Activated naive CD4-positive, alpha-beta T cell treated with anti-CD3 and anti-CD28 coated beads, Interleukin-2, amount 10 ng/mL, durations not matched to agents 7 days and 5 days (primary cell): Measurements from ENCODE around the gene MTX1.

Source experiments
- CTCF ChIA-PET: fragments of 350-600 bp; sonication (Branson Sonifier 250); formaldehyde crosslinking; loops from one replicate; lab custom pipeline; 2021; ENCODE audit warnings: antibody characterized with exemption; lab: Charles Lee
- DNase-seq: peaks from one replicate; pipeline ENCODE4 v3.0.0-alpha.2; 2020
- H3K27ac Mint-ChIP-seq: one replicate; pipeline ENCODE4 v1.8.0; 2021; ENCODE audit warnings: mild to moderate bottlenecking, moderate library complexity, mixed read lengths
- H3K27me3 Mint-ChIP-seq: one replicate; pipeline ENCODE4 v1.8.0; 2021; ENCODE audit warnings: mild to moderate bottlenecking, mixed read lengths
- H3K36me3 Mint-ChIP-seq: one replicate; pipeline ENCODE4 v1.8.0; 2021; ENCODE audit warnings: mixed read lengths
- H3K4me1 Mint-ChIP-seq: one replicate; pipeline ENCODE4 v1.8.0; 2021; ENCODE audit warnings: mixed read lengths
- H3K4me3 Mint-ChIP-seq: one replicate; pipeline ENCODE4 v1.8.0; 2021; ENCODE audit warnings: mild to moderate bottlenecking, moderate library complexity, mixed read lengths
- H3K9me3 Mint-ChIP-seq: one replicate; pipeline ENCODE4 v1.8.0; 2021; ENCODE audit warnings: mixed read lengths

MTX1 gene

DNA sequence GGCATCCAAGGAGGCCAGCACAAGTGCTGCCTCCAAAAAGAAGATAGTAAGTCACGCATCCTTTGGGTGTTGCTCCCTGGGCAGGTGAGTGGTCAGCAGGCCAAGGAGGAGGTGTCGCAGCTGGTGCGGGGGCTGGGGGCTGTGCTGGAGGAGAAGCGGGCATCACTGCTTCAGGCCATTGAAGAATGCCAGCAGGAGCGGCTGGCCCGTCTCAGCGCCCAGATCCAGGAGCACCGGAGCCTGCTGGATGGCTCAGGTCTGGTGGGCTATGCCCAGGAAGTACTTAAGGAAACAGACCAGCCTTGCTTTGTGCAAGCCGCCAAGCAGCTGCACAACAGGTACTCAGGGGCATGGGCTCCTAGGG is 30.6 kb upstream of the MTX1 start:
- DNase-seq: peak; percentile 8
- H3K9me3 Mint-ChIP-seq: no peaks in the 10 kb centered on the region
- H3K27ac Mint-ChIP-seq: peak overlapping the region; percentile 52
- CTCF ChIA-PET: interaction anchor here (1.0 to 2.5 kb wide), 7 partner anchors 15 to 87 kb away, joined by 4 to 37 read pairs (median 5); partner anchors contain the start of genes MTX1 and THBS3
- H3K4me3 Mint-ChIP-seq: no peak overlapping the region
- peaks cover 4% of the 10 kb centered on the region for H3K27me3 Mint-ChIP-seq
- H3K36me3 Mint-ChIP-seq: peaks cover 41% of the 10 kb centered on the region
- peaks cover 54% of the 10 kb centered on the region for H3K4me1 Mint-ChIP-seq

DNA sequence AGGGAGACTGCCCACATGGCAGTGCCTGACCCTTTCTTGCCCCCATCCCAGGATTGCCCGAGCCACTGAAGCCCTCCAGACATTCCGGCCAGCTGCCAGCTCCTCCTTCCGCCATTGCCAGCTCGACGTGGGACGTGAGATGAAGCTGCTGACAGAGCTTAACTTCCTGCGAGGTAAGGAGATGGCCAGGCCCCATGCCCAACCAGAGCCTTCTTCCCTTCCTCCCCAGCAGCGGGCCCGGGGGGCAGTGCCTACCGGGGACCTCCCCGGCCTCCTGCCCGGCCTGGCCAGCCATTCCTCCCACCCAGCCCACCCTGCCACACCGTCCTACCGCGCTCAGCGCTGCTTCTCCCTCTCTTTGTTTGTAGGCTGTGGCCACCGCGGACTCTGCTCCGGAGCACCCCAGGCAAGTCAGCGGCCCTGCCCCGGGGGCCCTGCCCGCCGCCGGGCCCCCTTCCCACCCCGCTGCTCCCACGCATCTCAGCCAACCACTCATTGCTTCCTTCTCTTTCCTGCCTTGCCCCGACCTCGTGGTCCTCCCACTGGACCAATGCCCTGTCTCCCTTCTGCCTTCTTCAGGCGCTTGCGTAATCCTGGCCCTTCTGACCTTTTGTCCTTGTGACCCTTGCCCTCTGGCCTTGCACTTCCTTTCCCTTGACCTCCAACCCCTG is 29.9 kb upstream of the MTX1 start:
- Mint-ChIP-seq H3K27ac (peak overlapping the region; percentile 34), H3K4me1 (peaks cover 47% of the 10 kb centered on the region), H3K9me3 (no peaks in the 10 kb centered on the region), H3K36me3 (peaks cover 42% of the 10 kb centered on the region), H3K27me3 (no peaks in the 10 kb centered on the region), H3K4me3 (no peak overlapping the region)
- peak; percentile 11 for DNase-seq
- CTCF ChIA-PET: interaction anchor here (1.7 to 2.5 kb wide), 3 partner anchors 15 to 72 kb away, joined by 5 to 37 read pairs (median 19); partner anchors contain the start of genes MTX1 and THBS3

DNA sequence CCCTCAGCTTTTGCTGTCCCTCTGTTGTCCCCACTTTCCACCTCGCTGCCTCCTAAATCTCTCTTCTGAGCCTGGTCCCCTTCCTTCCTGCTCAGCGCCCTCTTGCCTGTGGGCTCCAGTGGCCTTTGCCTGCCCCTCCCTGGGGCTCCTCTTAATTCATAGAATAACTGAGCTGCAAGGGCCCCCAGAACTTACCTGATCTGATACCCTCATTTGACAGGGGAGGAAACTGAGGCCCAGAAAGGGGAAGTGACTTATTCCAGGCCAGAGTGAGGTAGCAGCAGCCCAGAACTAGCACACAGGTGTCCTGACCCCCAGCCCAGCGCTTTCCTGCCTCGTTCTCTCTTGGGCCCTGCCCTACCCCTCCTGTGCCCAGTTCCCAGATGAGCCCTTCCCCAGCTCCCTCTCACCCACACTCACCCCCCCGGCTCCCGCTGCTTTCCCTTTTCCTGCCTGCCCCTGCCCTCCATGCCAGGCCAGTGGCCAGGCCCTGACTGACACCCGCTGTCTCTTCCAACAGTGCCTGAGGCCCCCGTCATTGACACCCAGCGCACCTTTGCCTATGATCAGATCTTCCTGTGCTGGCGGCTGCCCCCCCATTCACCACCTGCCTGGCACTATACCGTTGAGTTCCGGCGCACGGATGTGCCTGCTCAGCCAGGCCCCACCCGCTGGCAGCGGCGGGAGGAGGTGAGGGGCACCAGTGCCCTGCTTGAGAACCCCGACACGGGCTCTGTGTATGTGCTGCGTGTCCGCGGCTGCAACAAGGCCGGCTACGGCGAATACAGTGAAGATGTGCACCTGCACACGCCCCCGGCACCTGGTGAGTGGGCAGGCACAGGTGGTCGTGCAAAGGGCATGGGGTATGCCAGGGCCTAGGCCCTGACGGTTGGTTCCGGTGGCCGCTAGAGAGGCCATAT is 29.1 kb upstream of the MTX1 start:
- no peaks in the 10 kb centered on the region for H3K27me3 Mint-ChIP-seq
- H3K4me3 Mint-ChIP-seq: no peak overlapping the region
- H3K4me1 Mint-ChIP-seq: peaks cover 41% of the 10 kb centered on the region
- H3K9me3 Mint-ChIP-seq: no peaks in the 10 kb centered on the region
- peak; percentile 10 for DNase-seq
- H3K27ac Mint-ChIP-seq: peak overlapping the region; percentile 34
- peaks cover 45% of the 10 kb centered on the region for H3K36me3 Mint-ChIP-seq
- CTCF ChIA-PET: interaction anchor here (2.5 kb wide), 1 partner anchor 14 kb away, joined by 37 read pairs; no protein-coding TSS in a partner anchor

DNA sequence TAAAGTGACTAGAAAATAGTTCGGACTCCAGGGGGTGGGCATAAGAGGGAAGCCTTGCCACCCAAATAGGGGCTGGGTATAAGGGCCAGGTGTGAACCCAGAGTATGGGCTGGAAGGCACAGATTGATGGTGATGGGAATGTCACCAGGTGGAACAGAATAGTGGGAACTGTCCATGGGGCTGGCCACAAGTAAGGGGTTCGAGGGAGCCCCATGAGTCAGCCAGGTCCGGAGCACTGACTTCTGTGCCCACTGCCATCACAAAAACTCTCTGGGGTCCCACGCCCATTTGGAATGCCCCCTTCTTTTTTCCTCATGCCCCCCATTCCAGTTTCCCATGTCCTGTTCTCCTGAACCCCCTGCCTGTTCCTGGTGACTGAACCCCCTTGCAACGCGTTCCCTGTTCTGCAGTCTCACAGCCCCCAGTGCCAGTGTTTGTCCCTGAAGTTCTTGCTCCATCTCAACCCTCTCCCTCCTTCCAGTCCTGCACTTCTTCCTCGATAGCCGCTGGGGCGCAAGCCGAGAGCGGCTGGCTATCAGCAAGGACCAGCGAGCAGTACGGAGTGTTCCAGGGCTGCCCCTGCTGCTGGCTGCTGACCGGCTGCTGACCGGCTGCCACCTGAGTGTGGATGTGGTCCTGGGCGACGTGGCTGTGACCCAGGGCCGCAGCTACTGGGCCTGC is 27.0 kb upstream of the MTX1 start:
- Mint-ChIP-seq H3K36me3 (peaks cover 42% of the 10 kb centered on the region), H3K27me3 (no peaks in the 10 kb centered on the region), H3K27ac (no peak overlapping the region), H3K4me1 (peaks cover 21% of the 10 kb centered on the region), H3K9me3 (no peaks in the 10 kb centered on the region), H3K4me3 (no peak overlapping the region)
- peak; percentile 18 for DNase-seq
- CTCF ChIA-PET: no interaction called here

DNA sequence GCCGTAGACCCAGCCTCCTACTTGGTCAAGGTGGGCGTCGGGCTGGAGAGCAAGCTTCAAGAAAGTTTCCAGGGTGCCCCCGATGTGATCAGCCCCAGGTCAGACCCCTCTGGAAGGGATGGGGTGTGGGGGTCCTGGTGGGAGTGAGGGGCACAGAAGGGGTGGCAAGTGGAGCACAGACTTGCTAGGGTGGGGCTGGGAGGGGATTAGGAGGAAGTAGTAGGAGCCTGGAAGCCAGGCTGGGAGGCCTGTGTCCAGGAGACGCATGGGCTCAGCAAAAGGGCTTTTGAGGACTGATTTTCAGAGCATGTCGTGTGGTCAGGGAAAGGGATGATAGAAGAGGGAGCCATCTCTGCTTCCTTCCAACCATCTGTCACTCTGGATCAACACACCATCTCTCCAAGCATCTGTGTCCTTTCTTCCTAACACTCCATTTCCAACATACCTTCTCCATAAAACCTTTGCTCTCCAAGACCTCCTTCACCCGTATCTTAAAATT is 26.4 kb upstream of the MTX1 start:
- CTCF ChIA-PET: no interaction called here
- Mint-ChIP-seq H3K27ac (peak overlapping the region; percentile 55), H3K27me3 (no peaks in the 10 kb centered on the region), H3K4me1 (peaks cover 15% of the 10 kb centered on the region), H3K4me3 (no peak overlapping the region), H3K36me3 (peaks cover 36% of the 10 kb centered on the region), H3K9me3 (no peaks in the 10 kb centered on the region)
- peak; percentile 3 for DNase-seq

DNA sequence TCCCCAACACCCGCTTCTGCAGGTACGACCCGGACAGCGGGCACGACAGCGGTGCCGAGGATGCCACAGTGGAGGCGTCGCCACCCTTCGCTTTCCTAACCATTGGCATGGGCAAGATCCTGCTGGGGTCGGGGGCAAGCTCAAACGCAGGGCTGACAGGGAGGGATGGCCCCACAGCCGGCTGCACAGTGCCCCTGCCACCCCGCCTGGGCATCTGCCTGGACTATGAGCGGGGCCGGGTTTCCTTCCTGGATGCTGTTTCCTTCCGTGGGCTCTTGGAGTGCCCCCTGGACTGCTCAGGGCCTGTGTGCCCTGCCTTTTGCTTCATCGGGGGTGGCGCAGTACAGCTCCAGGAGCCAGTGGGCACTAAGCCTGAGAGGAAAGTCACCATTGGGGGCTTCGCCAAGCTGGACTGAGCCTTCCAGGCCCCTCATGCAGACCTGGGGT is 24.7 kb upstream of the MTX1 start:
- Mint-ChIP-seq H3K36me3 (peaks cover 30% of the 10 kb centered on the region), H3K9me3 (no peaks in the 10 kb centered on the region), H3K4me3 (no peak overlapping the region), H3K27ac (no peak overlapping the region), H3K27me3 (no peaks in the 10 kb centered on the region), H3K4me1 (peaks cover 14% of the 10 kb centered on the region)
- DNase-seq: no peak
- CTCF ChIA-PET: interaction anchor here (0.6 to 1.5 kb wide), 2 partner anchors 10 to 1659 kb away, joined by 3 to 5 read pairs; no protein-coding TSS in a partner anchor

DNA sequence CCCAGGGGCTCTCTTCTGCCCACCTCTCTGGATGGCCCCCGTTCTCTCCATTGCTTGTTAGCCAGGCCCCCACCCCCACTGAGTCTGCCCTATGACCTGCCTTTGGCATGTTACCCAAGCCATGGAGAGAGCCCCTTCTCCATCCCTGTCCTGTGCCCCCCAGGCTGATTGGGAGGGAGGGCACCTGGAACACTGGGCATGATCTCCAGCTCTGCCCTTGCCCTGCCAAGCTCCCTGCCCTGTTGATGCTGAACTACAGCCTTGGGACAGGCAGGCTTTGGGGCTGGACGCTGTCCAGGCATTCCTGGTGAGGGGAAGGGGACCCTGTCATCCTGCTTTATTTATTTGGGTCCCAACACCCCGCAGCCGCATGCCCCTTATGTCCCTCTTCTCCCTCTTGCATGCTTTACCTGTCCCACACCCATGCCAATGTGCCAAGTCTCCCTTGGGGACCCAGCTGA is 24.1 kb upstream of the MTX1 start:
- CTCF ChIA-PET: interaction anchor here (1.5 kb wide), 1 partner anchor 9 kb away, joined by 5 read pairs; no protein-coding TSS in a partner anchor
- H3K4me1 Mint-ChIP-seq: peaks cover 9% of the 10 kb centered on the region
- no peak overlapping the region for H3K4me3 Mint-ChIP-seq
- no peaks in the 10 kb centered on the region for H3K9me3 Mint-ChIP-seq
- H3K36me3 Mint-ChIP-seq: peaks cover 24% of the 10 kb centered on the region
- H3K27me3 Mint-ChIP-seq: no peaks in the 10 kb centered on the region
- H3K27ac Mint-ChIP-seq: no peak overlapping the region
- DNase-seq: no peak

DNA sequence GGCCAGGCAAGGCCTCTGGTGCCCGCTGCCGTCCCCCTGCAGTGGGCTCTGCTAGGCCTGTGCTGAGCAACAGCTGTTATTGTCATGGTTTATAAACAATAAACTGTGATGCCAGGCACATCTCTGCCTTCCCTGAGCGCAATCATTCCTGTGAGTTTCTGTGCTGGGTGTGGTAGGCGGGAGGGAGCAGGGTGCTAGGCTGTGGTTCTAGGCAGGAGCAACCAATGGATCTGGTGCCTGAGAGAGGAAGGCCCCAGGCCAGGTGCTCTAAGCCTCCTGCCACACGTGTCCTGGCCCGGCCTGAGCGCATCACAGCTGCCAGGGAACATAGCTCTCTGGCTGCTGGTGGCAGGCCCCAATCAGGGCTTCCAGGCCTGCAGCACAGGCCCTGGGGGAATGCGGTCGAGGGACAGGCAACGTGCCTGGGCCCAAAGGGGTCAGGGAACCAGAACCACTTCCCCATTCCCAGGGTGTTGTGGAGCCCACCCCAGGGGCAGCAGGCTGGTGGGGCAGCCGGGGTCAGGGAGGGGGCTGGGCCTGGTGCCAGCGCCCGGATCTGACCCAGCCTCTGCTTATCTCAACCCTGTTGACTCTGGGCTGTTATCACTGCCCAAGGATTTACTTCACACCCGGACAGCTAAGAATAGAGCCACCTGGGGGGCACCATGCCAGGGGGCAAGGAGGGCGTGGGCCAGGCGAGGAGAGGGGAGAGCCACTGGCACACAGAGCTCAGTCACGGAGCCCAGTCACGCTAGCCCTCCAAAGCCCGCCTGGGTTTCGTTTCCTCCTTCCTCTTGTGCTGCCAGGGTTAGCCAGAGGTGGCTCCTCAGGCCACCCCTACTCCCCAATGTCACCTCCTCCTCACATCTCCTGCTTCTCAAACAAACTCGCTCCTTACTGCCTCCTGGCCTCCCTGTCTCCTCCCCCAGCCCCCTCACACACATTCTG is 23.4 kb upstream of the MTX1 start:
- H3K4me1 Mint-ChIP-seq: peaks cover 6% of the 10 kb centered on the region
- DNase-seq: no peak
- no peak overlapping the region for H3K4me3 Mint-ChIP-seq

DNA sequence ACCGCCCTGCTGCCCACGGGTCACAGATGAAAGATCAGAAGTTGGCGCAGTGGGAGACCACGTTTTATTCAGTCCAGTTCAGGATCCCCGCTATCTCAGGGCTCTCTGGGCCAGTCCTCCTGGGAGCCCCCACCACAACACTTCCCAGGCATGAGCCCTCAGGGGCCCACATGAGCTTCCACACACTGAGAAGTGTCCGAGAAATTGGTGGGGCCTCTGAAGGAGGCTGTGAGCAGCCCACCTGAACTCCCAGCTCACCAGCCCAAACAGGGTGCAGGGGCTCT is 22.8 kb upstream of the MTX1 start:
- H3K4me3 Mint-ChIP-seq: no peak overlapping the region
- H3K27me3 Mint-ChIP-seq: no peaks in the 10 kb centered on the region
- H3K4me1 Mint-ChIP-seq: peaks cover 6% of the 10 kb centered on the region
- H3K36me3 Mint-ChIP-seq: peaks cover 20% of the 10 kb centered on the region
- DNase-seq: no peak
- no peak overlapping the region for H3K27ac Mint-ChIP-seq
- CTCF ChIA-PET: interaction anchor here (0.9 to 1.3 kb wide), 2 partner anchors 8 to 13 kb away, joined by 3 to 4 read pairs; partner anchors contain the start of gene KRTCAP2
- H3K9me3 Mint-ChIP-seq: no peaks in the 10 kb centered on the region

More for the DNA sequence above, 23.4 kb upstream of the MTX1 start:
- peaks cover 20% of the 10 kb centered on the region for H3K36me3 Mint-ChIP-seq
- H3K27ac Mint-ChIP-seq: no peak overlapping the region
- H3K27me3 Mint-ChIP-seq: no peaks in the 10 kb centered on the region
- CTCF ChIA-PET: interaction anchor here (0.9 to 1.5 kb wide), 3 partner anchors 8 to 12 kb away, joined by 3 to 5 read pairs (median 4); partner anchors contain the start of gene KRTCAP2
- H3K9me3 Mint-ChIP-seq: no peaks in the 10 kb centered on the region

DNA sequence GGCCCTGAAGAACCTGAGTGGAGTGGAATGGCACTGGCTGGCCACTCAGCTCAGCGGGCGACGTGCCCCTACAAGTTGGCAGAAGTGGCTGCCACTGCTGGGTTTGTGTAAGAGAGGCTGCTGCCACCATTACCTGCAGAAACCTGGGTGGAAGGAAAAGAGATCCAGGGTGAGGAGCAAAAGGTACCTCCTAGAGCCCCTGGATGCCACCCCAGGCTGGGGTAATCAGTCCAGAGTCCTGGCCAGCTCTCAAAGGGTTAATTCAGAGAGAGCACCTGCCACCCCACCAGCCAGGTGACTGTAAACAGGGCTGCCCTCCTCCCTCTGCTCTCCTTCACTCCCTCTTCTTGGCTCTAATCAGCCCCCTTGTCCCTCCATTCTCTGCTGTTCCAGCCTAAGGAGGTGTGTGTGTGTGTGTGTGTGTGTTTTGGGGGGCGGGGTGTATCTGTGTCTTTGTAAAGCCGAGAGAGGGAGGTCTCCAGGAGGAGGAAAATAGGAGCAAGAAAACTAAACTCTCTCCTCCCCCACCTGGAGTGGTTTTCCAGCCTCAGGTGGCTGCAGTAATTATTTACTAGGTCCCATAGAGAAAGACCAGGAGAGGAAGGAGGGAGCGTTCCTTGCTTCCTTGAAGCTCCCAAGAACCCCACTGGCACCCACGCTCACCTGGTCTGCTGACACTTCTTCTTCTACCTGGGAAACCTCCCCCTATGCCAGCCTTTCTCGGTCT is 22.3 kb upstream of the MTX1 start:
- H3K27me3 Mint-ChIP-seq: no peaks in the 10 kb centered on the region
- CTCF ChIA-PET: interaction anchor here (0.9 to 1.7 kb wide), 3 partner anchors 9 to 13 kb away, joined by 3 to 4 read pairs (median 4); partner anchors contain the start of gene KRTCAP2
- H3K9me3 Mint-ChIP-seq: no peaks in the 10 kb centered on the region
- peaks cover 19% of the 10 kb centered on the region for H3K36me3 Mint-ChIP-seq
- DNase-seq: no peak
- no peak overlapping the region for H3K27ac Mint-ChIP-seq
- no peak overlapping the region for H3K4me3 Mint-ChIP-seq
- H3K4me1 Mint-ChIP-seq: peaks cover 6% of the 10 kb centered on the region

DNA sequence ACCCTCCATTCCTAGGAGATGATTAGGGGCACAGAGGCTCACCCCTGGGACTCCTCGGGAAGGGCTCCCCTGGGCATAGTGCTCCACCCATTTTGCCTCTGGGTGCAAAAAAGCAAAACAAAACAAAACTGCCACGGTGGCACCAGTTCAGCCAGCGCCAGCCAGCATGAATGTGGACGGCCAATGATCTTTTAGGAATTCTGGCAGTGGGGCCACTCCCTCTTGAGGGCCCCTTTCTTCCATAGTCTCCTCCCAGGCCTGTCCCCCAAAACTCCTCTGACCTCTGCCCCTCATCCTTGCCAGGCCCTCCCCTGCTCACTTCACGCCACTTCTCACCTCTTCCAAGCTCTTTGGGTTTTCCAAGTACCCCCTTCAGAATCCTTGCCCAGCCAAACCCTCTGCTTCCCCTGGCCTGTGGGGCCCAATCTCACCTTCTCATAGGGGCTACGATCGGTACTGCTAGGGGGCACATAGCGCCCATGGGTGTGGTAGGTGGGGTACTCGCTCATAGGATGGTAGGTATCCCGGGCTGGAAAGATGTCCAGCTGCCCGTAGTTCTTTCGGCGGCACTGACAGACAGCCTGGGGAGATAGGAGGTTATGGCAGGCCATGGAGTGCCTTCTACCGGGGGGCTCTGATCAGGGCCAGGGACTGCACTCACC is 21.6 kb upstream of the MTX1 start:
- peaks cover 8% of the 10 kb centered on the region for H3K4me1 Mint-ChIP-seq
- peaks cover 20% of the 10 kb centered on the region for H3K36me3 Mint-ChIP-seq
- DNase-seq: peak; percentile 11
- no peak overlapping the region for H3K4me3 Mint-ChIP-seq
- H3K27me3 Mint-ChIP-seq: no peaks in the 10 kb centered on the region
- CTCF ChIA-PET: interaction anchor here (1.3 to 1.7 kb wide), 2 partner anchors 10 to 12 kb away, joined by 3 to 4 read pairs; no protein-coding TSS in a partner anchor
- H3K27ac Mint-ChIP-seq: no peak overlapping the region
- no peaks in the 10 kb centered on the region for H3K9me3 Mint-ChIP-seq

DNA sequence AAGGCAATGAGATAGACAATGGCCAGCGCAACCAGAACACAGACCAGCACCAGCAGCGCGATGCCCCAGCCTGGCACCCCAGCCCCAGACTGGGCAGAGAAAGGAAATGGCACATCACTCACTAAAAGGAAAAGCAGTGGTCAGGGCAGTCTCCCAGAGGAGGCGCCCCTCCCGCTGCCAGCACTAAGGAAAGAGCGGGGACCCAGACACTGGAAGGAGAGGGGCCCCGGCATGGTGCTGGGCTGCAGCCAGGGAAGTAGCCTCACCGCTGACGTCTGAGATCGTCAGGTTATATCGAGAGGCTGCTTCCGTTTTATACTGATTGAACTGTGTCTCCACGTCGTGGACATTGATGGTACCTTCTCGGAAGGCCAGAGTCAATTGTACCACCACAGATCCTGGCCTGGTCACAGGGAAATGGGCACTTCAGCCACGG is 21.0 kb upstream of the MTX1 start:
- no peak for DNase-seq
- peaks cover 14% of the 10 kb centered on the region for H3K4me1 Mint-ChIP-seq
- H3K36me3 Mint-ChIP-seq: peaks cover 20% of the 10 kb centered on the region
- no peak overlapping the region for H3K4me3 Mint-ChIP-seq
- no peak overlapping the region for H3K27ac Mint-ChIP-seq
- H3K27me3 Mint-ChIP-seq: no peaks in the 10 kb centered on the region
- H3K9me3 Mint-ChIP-seq: no peaks in the 10 kb centered on the region
- CTCF ChIA-PET: interaction anchor here (1.7 kb wide), 1 partner anchor 12 kb away, joined by 4 read pairs; no protein-coding TSS in a partner anchor
